Heart left ventricle (tissue), 13 donors: ENCODE results near the gene KCNE4.

Experiments
- POLR2A ChIP-seq, 2 donors: fragments of 450-650 bp; IDR thresholded peaks; one replicate each; pipeline ENCODE4 v1.6.1; 2017; ENCODE audit warnings: antibody characterized with exemption in 2 of 2, mild to moderate bottlenecking in 2 of 2, moderate library complexity in 2 of 2
- TF ChIP-seq, protein P1 (sequence below), 12 donors: fragments of 200-600 bp; sonication (generic) in 4 of 12; IDR thresholded peaks; one replicate each; pipeline versions ENCODE4 v1.5.0 to v1.8.0; 2018 to 2022; ENCODE audit warnings: antibody characterized with exemption in 12 of 12, mild to moderate bottlenecking in 5 of 12
- donor health status: ischemic (EF 13 %, LVEDD 7.1; RV severe dilation, severe dysfunction).
- donor health status: DM: no; HTN: yes; CAD: no.
- donor health status: DM: no; HTN: no; CAD: no.
- donor health status: ischemic (EF 25% LVEDD 6.9; RV normal size, moderate dysfunction).
- donor health status: ischemic (EF 25% LVEDD 5.7; RV mildly dilated, moderate dysfunction).
- donor health status: ischemic (EF 35%, LVEDD 5.7; RV mildly dilated, moderate dysfunction).
- donor health status: nonischemic (EF 11% LVEDD 7.7; RV severe dilation, severe dysfunction).
- donor health status: DM: yes; HTN: yes; CAD: no.
- donor health status: PGD.
- donor health status: ischemic (EF 29% LVEDD 5.4; RV normal size, mild dysfunction).
- donor health status: nonischemic (EF 23%, LVEDD 6.1; RV moderate dilation, normal function).

DNA sequence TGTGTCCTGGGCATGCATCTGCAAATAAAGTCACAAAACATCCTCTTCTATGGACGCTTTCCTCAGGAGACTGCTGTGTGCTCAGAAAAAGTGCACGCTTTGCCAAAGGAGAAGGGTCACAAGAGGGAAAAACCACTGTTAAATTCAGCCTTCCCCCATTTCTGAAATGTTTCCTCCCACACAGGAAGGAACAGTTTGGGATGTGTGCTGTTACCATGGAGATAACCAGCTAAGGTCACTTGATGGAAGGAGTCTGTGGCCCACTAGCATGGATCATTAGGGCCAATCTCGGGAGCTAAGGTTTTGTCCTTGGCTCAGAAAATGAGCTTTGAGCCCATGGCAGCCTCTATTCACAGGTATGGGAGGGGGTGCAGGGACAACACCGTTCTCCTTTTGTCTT, 5.6 kb downstream of the KCNE4 start:
- TF ChIP-seq, protein P1, sequence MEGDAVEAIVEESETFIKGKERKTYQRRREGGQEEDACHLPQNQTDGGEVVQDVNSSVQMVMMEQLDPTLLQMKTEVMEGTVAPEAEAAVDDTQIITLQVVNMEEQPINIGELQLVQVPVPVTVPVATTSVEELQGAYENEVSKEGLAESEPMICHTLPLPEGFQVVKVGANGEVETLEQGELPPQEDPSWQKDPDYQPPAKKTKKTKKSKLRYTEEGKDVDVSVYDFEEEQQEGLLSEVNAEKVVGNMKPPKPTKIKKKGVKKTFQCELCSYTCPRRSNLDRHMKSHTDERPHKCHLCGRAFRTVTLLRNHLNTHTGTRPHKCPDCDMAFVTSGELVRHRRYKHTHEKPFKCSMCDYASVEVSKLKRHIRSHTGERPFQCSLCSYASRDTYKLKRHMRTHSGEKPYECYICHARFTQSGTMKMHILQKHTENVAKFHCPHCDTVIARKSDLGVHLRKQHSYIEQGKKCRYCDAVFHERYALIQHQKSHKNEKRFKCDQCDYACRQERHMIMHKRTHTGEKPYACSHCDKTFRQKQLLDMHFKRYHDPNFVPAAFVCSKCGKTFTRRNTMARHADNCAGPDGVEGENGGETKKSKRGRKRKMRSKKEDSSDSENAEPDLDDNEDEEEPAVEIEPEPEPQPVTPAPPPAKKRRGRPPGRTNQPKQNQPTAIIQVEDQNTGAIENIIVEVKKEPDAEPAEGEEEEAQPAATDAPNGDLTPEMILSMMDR (IDR thresholded peaks at IDR 0.05): no peak
- TF ChIP-seq POLR2A (IDR thresholded peaks at IDR 0.05): no peak
